IMR-90 (cell line): Measurements from ENCODE around the gene SLIT3. TPM values are rescaled to one million over a fixed set of nuclear protein-coding genes. Genes with fewer than 3 reads are reported as not detected.

ENCODE experiments used
- ATAC-seq: fragments of 200-7000 bp; cut with Tn5 transposase; 2 replicates; pipeline ENCODE4 v1.9.1; 2020; ENCODE audit warnings: low read depth, mild to moderate bottlenecking, moderate library complexity
- BruUV-seq: library from RNA; stranded (reverse); fragments of 400-500 nt; replicated peaks from 2 replicates; lab custom pipeline; 2021; lab: Mats Ljungman, UMichigan
- CTCF ChIA-PET: fragments of 300-600 bp; formaldehyde crosslinking; extraction: SDS; loops from one replicate; lab custom pipeline; 2021; ENCODE audit warnings: antibody characterized with exemption; lab: Yijun Ruan, JAX
- POLR2A ChIA-PET: fragments of 300-600 bp; sonication (Branson Sonifier 250); formaldehyde crosslinking; loops from one replicate; lab custom pipeline; 2022; ENCODE audit warnings: antibody characterized with exemption; ENCODE audit not compliant: unreplicated experiment; lab: Charles Lee
- DNase-seq: peaks from one replicate; pipeline ENCODE4 v3.0.0; 2013
- H2AFZ ChIP-seq: replicated peaks from 2 replicates; pipeline ENCODE3; 2013; ENCODE audit warnings: low read length, mild to moderate bottlenecking; ENCODE audit not compliant: poor library complexity
- H2AK5ac ChIP-seq: 2 replicates; pipeline ENCODE4 v1.6.1; 2013; ENCODE audit warnings: low read depth, low read length, inconsistent platforms
- H2AK9ac ChIP-seq: replicated peaks from 2 replicates; pipeline ENCODE3; 2013; ENCODE audit warnings: mild to moderate bottlenecking, low read depth, low read length, moderate library complexity; ENCODE audit not compliant: poor library complexity
- H2BK120ac ChIP-seq: 2 replicates; pipeline ENCODE4 v1.6.1; 2013; ENCODE audit warnings: low read depth, low read length, inconsistent platforms
- H2BK15ac ChIP-seq: 3 replicates; pipeline ENCODE4 v1.6.1; 2013; ENCODE audit warnings: low read depth, low read length, inconsistent platforms
- H2BK20ac ChIP-seq: 2 replicates; pipeline ENCODE4 v1.6.1; 2013; ENCODE audit warnings: low read depth, mild to moderate bottlenecking, inconsistent platforms, low read length, moderate library complexity
- H2BK5ac ChIP-seq: 2 replicates; pipeline ENCODE4 v1.6.1; 2013; ENCODE audit warnings: mild to moderate bottlenecking, low read depth, low read length, inconsistent platforms; ENCODE audit not compliant: poor library complexity, severe bottlenecking
- H3K14ac ChIP-seq: replicated peaks from 2 replicates; pipeline ENCODE4 v1.6.1; 2013; ENCODE audit warnings: low read depth, low read length, inconsistent platforms
- H3K18ac ChIP-seq: 2 replicates; pipeline ENCODE4 v1.6.1; 2013; ENCODE audit warnings: low read depth, low read length, control low read depth
- H3K23ac ChIP-seq: 2 replicates; pipeline ENCODE4 v1.6.1; 2013; ENCODE audit warnings: low read depth, low read length, inconsistent platforms
- H3K27ac ChIP-seq: 2 replicates; pipeline ENCODE4 v1.5.1; 2013; ENCODE audit warnings: mild to moderate bottlenecking, control low read depth, low read length; ENCODE audit not compliant: insufficient read depth
- H3K27me3 ChIP-seq: 2 replicates; pipeline ENCODE4 v1.6.1; 2013; ENCODE audit warnings: low read length; ENCODE audit not compliant: control insufficient read depth, insufficient read depth
- H3K36me3 ChIP-seq: 2 replicates; pipeline ENCODE4 v1.6.1; 2013; ENCODE audit warnings: low read length, mixed read lengths; ENCODE audit not compliant: control insufficient read depth, insufficient read depth
- H3K4ac ChIP-seq: 2 replicates; pipeline ENCODE4 v1.6.1; 2013; ENCODE audit warnings: low read depth, low read length, inconsistent platforms
- H3K4me1 ChIP-seq: 2 replicates; pipeline ENCODE4 v1.6.1; 2013; ENCODE audit warnings: low read length, mixed read lengths; ENCODE audit not compliant: control insufficient read depth, insufficient read depth
- H3K4me2 ChIP-seq: 2 replicates; pipeline ENCODE4 v1.6.1; 2013; ENCODE audit warnings: low read depth, mild to moderate bottlenecking, control low read depth, low read length, moderate library complexity
- H3K4me3 ChIP-seq: 2 replicates; pipeline ENCODE4 v1.5.1; 2013; ENCODE audit warnings: low read depth, mild to moderate bottlenecking, control low read depth, low read length, moderate library complexity; ENCODE audit not compliant: insufficient read depth
- H3K56ac ChIP-seq: 2 replicates; pipeline ENCODE4 v1.6.1; 2013; ENCODE audit warnings: low read length, inconsistent platforms; ENCODE audit not compliant: insufficient read depth; ENCODE audit errors: extremely low read depth
- H3K79me1 ChIP-seq, 2 experiments: 2 replicates each; pipeline ENCODE4 v1.6.1; 2013; ENCODE audit warnings: low read length in 2 of 2, inconsistent platforms in 1 of 2, low read depth in 1 of 2
- H3K9ac ChIP-seq: 2 replicates; pipeline ENCODE4 v1.6.1; 2013; ENCODE audit warnings: low read depth, low read length, control low read depth
- H3K9me1 ChIP-seq: 2 replicates; pipeline ENCODE4 v1.6.1; 2013; ENCODE audit warnings: low read length, inconsistent platforms; ENCODE audit not compliant: insufficient read depth
- H3K9me3 ChIP-seq: 2 replicates; pipeline ENCODE4 v1.6.1; 2013; ENCODE audit warnings: low read length; ENCODE audit not compliant: control insufficient read depth, insufficient read depth
- H4K20me1 ChIP-seq: 2 replicates; pipeline ENCODE4 v1.6.1; 2013; ENCODE audit warnings: low read length, inconsistent platforms; ENCODE audit not compliant: insufficient read depth
- H4K5ac ChIP-seq: 2 replicates; pipeline ENCODE4 v1.6.1; 2013; ENCODE audit warnings: mild to moderate bottlenecking, low read depth, low read length, control low read depth
- H4K8ac ChIP-seq, 2 experiments: 2 replicates each; pipeline ENCODE4 v1.6.1; 2013; ENCODE audit warnings: low read depth in 2 of 2, low read length in 2 of 2, control low read depth in 1 of 2, inconsistent platforms in 1 of 2
- H4K91ac ChIP-seq: 2 replicates; pipeline ENCODE4 v1.6.1; 2013; ENCODE audit warnings: low read depth, low read length, inconsistent platforms; ENCODE audit not compliant: insufficient read depth
- BHLHE40 ChIP-seq: fragments of 150-350 bp; IDR thresholded peaks from 2 replicates; pipeline ENCODE4 v1.6.1; 2016; ENCODE audit warnings: mild to moderate bottlenecking, low read depth, low read length
- CEBPB ChIP-seq: IDR thresholded peaks from 2 replicates; pipeline ENCODE4 v1.6.1; 2012; ENCODE audit warnings: low read depth, low read length, improper control_type of control experiment
- CTCF ChIP-seq: conservative IDR thresholded peaks from 2 replicates; pipeline ENCODE4 v1.5.1; 2012; ENCODE audit warnings: mild to moderate bottlenecking, low read depth, low read length, improper control_type of control experiment
- ELK1 ChIP-seq: fragments of 150-350 bp; IDR thresholded peaks from 2 replicates; pipeline ENCODE4 v1.6.1; 2016; ENCODE audit warnings: low read depth, mild to moderate bottlenecking, low read length, moderate library complexity, borderline replicate concordance
- MAFK ChIP-seq: IDR thresholded peaks from 2 replicates; pipeline ENCODE4 v1.6.1; 2012; ENCODE audit warnings: low read depth, low read length, improper control_type of control experiment
- MAZ ChIP-seq: IDR thresholded peaks from 2 replicates; pipeline ENCODE4 v1.6.1; 2012; ENCODE audit warnings: low read depth, mild to moderate bottlenecking, low read length, improper control_type of control experiment, moderate library complexity, borderline replicate concordance
- MXI1 ChIP-seq: IDR thresholded peaks from 2 replicates; pipeline ENCODE4 v1.6.1; 2012; ENCODE audit warnings: low read depth, mild to moderate bottlenecking, low read length, moderate library complexity, borderline replicate concordance
- NFE2L2 ChIP-seq: fragments of 150-350 bp; IDR thresholded peaks from 2 replicates; pipeline ENCODE4 v1.6.1; 2016; ENCODE audit warnings: low read depth, mild to moderate bottlenecking, low read length
- POLR2A ChIP-seq: IDR thresholded peaks from 2 replicates; pipeline ENCODE4 v1.6.1; 2012; ENCODE audit warnings: mild to moderate bottlenecking, low read depth, low read length
- RAD21 ChIP-seq: IDR thresholded peaks from 2 replicates; pipeline ENCODE4 v1.6.1; 2012; ENCODE audit warnings: low read length, improper control_type of control experiment
- RCOR1 ChIP-seq: IDR thresholded peaks from 2 replicates; pipeline ENCODE4 v1.6.1; 2012; ENCODE audit warnings: mild to moderate bottlenecking, low read length, improper control_type of control experiment; ENCODE audit not compliant: insufficient replicate concordance
- RFX5 ChIP-seq: IDR thresholded peaks from 2 replicates; pipeline ENCODE4 v1.8.0; 2012; ENCODE audit warnings: low read depth, mild to moderate bottlenecking, low read length, moderate library complexity
- SMC3 ChIP-seq: fragments of 150-350 bp; IDR thresholded peaks from 2 replicates; pipeline ENCODE4 v1.6.1; 2016; ENCODE audit warnings: low read depth, mild to moderate bottlenecking, antibody characterized with exemption, low read length, moderate library complexity
- WGBS, 2 experiments: methylation state at CpG; one replicate each; pipeline versions ENCODE4 v1.1.5 to v1.1.7; 2013; ENCODE audit warnings: missing lambda C conversion rate in 2 of 2; ENCODE audit not compliant: insufficient read length in 1 of 2; ENCODE audit errors: extremely low coverage in 2 of 2; 5-methylcytosine and 5-hydroxymethylcytosine counted together
- dilution Hi-C: fragments of 300-500 bp; cut with HindIII; formaldehyde crosslinking; loops from one replicate; pipeline ENCODE4 v1.14.3; 2018; ENCODE audit warnings: low sequenced_read_pairs; ENCODE audit not compliant: unreplicated experiment
- in situ Hi-C: fragments of 300-500 bp; cut with MboI; formaldehyde crosslinking; loops from 3 replicates; pipeline ENCODE4 v1.14.3; 2019; ENCODE audit warnings: low sequenced_read_pairs, inconsistent platforms, mixed read lengths
- intact Hi-C: fragments of 100-400 bp; cut with micrococcal nuclease; formaldehyde crosslinking; loops from 2 replicates; pipeline ENCODE4 v1.10.0; 2022
- polyA plus RNA-seq, 3 experiments: library from polyadenylated mRNA; depleted of rRNA; stranded (reverse); fragments of >200 nt; gene quantifications; 2 replicates each; pipeline ENCODE4 v1.2.3, GENCODE V29; 2012; ENCODE audit warnings: low replicate concordance in 1 of 3
- total RNA-seq: library from RNA; depleted of rRNA; stranded (reverse); fragments of >200 nt; gene quantifications from 2 replicates; pipeline ENCODE4 v1.2.3, GENCODE V29; 2012
- TF ChIP-seq, protein P1 (sequence below): fragments of 150-350 bp; IDR thresholded peaks from 2 replicates; pipeline ENCODE4 v1.6.1; 2017; ENCODE audit warnings: mild to moderate bottlenecking, antibody characterized with exemption, low read length, low read depth

Gene SLIT3
- total and polyA plus RNA-seq, 2 of the 4 experiments (the other 2 are of a cell fraction): 0.18 to 0.50 TPM

GRCh38 chr5:169202969-169203368 is 98.0 kb downstream of the SLIT3 start:
- no peak overlapping the region for H3K27ac ChIP-seq
- no peak overlapping the region for H2BK15ac ChIP-seq
- 0 out of 2 replicates have a peak, but pooled peaks cover 6% of the 10 kb centered on the region for H3K9me3 ChIP-seq
- no peak overlapping the region for H4K8ac ChIP-seq
- no peaks in the 10 kb centered on the region for H3K27me3 ChIP-seq
- no peak overlapping the region for H3K56ac ChIP-seq
- intact Hi-C loops: no loop called here
- DNase-seq (no peak), ATAC-seq (no peak)
- no TSS peak for BruUV-seq
- H3K9me1 ChIP-seq: no peaks in the 10 kb centered on the region
- H2BK5ac ChIP-seq: no peak overlapping the region
- H4K20me1 ChIP-seq: no peaks in the 10 kb centered on the region
- H2AFZ ChIP-seq: no peak overlapping the region
- in situ Hi-C loops: no loop called here
- no peak overlapping the region for H3K18ac ChIP-seq
- WGBS, 2 experiments: no CpG with 5 or more reads among the region's 3 CpGs
- no peak overlapping the region for H3K4ac ChIP-seq
- no peaks in the 10 kb centered on the region for H3K36me3 ChIP-seq
- H4K91ac ChIP-seq: no peak overlapping the region
- H3K79me1 ChIP-seq: no peaks in the 10 kb centered on the region
- H3K4me1 ChIP-seq: no peaks in the 10 kb centered on the region
- no peak overlapping the region for H3K23ac ChIP-seq
- H2BK120ac ChIP-seq: no peak overlapping the region
- ChIA-PET POLR2A (no interaction called here), CTCF (no interaction called here)
- no peak overlapping the region for H3K4me3 ChIP-seq
- H2BK20ac ChIP-seq: no peak overlapping the region
- no peak overlapping the region for H4K5ac ChIP-seq
- no peak overlapping the region for H2AK5ac ChIP-seq
- TF ChIP-seq, protein P1, sequence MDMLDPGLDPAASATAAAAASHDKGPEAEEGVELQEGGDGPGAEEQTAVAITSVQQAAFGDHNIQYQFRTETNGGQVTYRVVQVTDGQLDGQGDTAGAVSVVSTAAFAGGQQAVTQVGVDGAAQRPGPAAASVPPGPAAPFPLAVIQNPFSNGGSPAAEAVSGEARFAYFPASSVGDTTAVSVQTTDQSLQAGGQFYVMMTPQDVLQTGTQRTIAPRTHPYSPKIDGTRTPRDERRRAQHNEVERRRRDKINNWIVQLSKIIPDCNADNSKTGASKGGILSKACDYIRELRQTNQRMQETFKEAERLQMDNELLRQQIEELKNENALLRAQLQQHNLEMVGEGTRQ: no peak
- no peak for TF ChIP-seq CEBPB
- TF ChIP-seq RFX5: no peak
- no peak for TF ChIP-seq CTCF
- no peak for TF ChIP-seq RCOR1
- no peak for TF ChIP-seq BHLHE40
- TF ChIP-seq MXI1: no peak
- no peak for TF ChIP-seq ELK1
- no peak for TF ChIP-seq NFE2L2
- TF ChIP-seq RAD21: no peak
- no peak for TF ChIP-seq SMC3
- no peak for TF ChIP-seq POLR2A
- no peak for TF ChIP-seq MAFK
- no peak for TF ChIP-seq MAZ
- H3K9ac ChIP-seq: no peak overlapping the region
- H3K4me2 ChIP-seq: no peak overlapping the region
- no peak overlapping the region for H3K14ac ChIP-seq
- dilution Hi-C loops: no loop called here
- no peak overlapping the region for H2AK9ac ChIP-seq
